ENCODE measurements around the gene WASF2. TPM values are rescaled to one million over a fixed set of nuclear protein-coding genes. Genes with fewer than 3 reads are reported as not detected.
A peak's percentile ranks its signal among the peaks of the same experiment; 100 is the strongest.
"Not testable (repeated sequence)": the region's sequence is repeated elsewhere in the genome, so short reads cannot be mapped to it uniquely, and the experiment has no call there.

Gene WASF2
- total RNA-seq, 2 donors from 2014 or later = 42.0 to 63.6 TPM

DNA sequence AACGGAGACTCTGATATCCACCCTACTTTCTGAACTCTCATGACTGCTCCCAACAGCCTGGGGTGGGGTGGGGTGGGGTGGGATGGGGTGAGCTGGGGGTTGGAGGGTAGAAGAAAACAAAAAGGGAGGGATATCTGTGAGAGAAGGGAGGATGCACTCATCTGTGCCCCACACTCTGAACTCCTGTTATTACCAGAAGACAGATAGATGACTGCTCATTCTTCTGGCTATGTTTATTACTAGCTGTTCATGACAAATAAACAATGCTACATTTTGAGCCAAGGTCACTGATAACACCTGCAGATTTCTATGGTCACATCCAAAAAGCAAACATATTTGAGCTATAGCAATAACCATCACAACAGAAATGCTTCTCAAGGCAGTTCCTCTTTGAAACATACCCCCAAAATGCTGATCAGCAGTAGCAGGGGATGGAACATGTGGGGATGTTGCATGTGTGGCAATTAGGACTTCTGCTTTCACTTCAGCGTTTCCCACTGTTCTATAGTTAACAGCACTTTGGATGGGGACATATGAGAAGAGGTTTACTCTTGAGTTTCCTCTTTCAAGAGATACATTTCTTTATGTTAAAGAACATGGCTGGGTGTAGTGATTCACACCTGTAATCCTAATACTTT lies 54.3 kb downstream of the WASF2 start:
- TF ChIP-seq POLR2A (IDR thresholded peaks at IDR 0.05) = no peak
- no peak overlapping the region for H3K4me3 ChIP-seq
- intact Hi-C loops (cut with DNase I) = no loop called here
- H3K36me3 ChIP-seq = no peaks in the 10 kb centered on the region
- peaks cover 14% of the 10 kb centered on the region for H3K4me1 ChIP-seq (replicated peaks)
- H3K27me3 ChIP-seq (replicated peaks; ENCODE audit: insufficient read depth) = no peaks in the 10 kb centered on the region
- H3K9me3 ChIP-seq = no peaks in the 10 kb centered on the region
- DNase-seq (ENCODE audit: low spot score) = no peak
- peak overlapping the region; percentile 60 to 72 for H3K27ac ChIP-seq
- 56% methylated on average over 2 of the region's 2 CpGs for WGBS

DNA sequence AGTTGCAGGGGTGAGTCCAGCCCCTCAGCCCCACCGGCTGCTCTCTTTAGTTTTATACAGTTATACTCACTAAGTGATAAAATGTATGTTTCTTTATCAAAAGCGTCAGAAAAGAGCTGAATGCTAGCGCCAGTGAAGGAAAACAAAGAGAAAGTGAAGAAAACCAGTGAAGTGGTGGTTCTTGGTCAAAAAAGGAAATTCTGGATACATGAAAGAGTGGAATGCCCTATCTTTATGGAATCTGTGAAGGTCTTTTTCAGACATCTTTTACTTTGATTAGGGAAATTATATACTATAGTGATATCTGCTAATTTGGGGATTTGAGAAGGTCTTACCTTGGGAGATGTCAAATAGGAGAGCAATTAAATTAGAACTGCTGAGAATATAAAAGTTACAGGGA lies 56.3 kb downstream of the WASF2 start:
- WGBS = 92% methylated on average over 3 of the region's 3 CpGs
- intact Hi-C loops (cut with DNase I) = no loop called here
- no peak overlapping the region for H3K27ac ChIP-seq
- no peak overlapping the region for H3K4me3 ChIP-seq
- peaks cover 11% of the 10 kb centered on the region for H3K4me1 ChIP-seq (replicated peaks)
- no peaks in the 10 kb centered on the region for H3K36me3 ChIP-seq
- DNase-seq (ENCODE audit: low spot score) = no peak
- TF ChIP-seq POLR2A (IDR thresholded peaks at IDR 0.05) (no peak), POLR2AphosphoS5 (IDR thresholded peaks at IDR 0.05) (no peak)
- TF ChIP-seq, protein P1, sequence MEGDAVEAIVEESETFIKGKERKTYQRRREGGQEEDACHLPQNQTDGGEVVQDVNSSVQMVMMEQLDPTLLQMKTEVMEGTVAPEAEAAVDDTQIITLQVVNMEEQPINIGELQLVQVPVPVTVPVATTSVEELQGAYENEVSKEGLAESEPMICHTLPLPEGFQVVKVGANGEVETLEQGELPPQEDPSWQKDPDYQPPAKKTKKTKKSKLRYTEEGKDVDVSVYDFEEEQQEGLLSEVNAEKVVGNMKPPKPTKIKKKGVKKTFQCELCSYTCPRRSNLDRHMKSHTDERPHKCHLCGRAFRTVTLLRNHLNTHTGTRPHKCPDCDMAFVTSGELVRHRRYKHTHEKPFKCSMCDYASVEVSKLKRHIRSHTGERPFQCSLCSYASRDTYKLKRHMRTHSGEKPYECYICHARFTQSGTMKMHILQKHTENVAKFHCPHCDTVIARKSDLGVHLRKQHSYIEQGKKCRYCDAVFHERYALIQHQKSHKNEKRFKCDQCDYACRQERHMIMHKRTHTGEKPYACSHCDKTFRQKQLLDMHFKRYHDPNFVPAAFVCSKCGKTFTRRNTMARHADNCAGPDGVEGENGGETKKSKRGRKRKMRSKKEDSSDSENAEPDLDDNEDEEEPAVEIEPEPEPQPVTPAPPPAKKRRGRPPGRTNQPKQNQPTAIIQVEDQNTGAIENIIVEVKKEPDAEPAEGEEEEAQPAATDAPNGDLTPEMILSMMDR (IDR thresholded peaks at IDR 0.05) = no peak
- H3K27me3 ChIP-seq (replicated peaks; ENCODE audit: insufficient read depth) = no peaks in the 10 kb centered on the region
- no peaks in the 10 kb centered on the region for H3K9me3 ChIP-seq

DNA sequence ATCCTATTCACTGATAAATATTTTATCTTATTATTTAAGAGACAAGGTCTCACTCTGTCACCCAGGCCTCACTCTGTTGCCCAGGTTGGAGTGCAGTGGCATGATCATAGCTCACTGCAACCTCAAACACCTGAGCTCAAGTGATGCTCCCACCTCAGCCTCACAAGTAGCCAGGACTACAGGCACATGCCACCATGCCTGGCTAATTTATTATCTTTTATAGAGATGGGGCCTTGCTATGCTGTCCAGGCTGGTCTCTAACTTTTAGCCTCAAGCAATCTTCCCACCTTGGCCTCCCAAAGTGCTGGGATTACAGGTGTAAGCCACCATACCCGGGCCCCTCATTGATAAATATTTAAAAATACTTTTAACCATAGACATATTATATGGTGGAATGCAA lies 57.2 kb downstream of the WASF2 start:
- WGBS = 88% methylated on average over 1 of the region's 1 CpG
- H3K27ac ChIP-seq; H3K36me3 ChIP-seq; intact Hi-C loops (cut with DNase I); DNase-seq (ENCODE audit: low spot score); H3K27me3 ChIP-seq (replicated peaks; ENCODE audit: insufficient read depth); H3K4me3 ChIP-seq; H3K9me3 ChIP-seq: not testable (repeated sequence)
- peaks cover 16% of the 10 kb centered on the region for H3K4me1 ChIP-seq (replicated peaks)

DNA sequence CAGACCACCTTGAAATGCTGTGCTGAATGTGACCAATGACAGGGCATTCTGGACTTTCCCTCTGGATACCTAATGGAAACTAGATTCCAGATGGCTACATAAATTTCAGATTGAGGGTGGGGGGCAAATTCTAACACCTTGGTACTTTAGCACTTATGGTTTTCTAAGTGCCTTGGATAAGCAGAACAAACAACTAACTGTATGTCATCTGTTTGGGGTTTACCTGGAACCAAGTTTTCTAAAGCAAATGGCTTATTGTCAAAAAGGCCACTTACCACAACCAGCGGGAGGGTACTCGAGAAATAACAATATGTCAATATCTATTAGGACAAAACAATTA lies 58.4 kb downstream of the WASF2 start:
- WGBS = 89% methylated on average over 2 of the region's 2 CpGs
- intact Hi-C loops (cut with DNase I) = loop anchor here (2.0 kb wide), 1 partner anchor 57 kb away; no protein-coding TSS in a partner anchor

DNA sequence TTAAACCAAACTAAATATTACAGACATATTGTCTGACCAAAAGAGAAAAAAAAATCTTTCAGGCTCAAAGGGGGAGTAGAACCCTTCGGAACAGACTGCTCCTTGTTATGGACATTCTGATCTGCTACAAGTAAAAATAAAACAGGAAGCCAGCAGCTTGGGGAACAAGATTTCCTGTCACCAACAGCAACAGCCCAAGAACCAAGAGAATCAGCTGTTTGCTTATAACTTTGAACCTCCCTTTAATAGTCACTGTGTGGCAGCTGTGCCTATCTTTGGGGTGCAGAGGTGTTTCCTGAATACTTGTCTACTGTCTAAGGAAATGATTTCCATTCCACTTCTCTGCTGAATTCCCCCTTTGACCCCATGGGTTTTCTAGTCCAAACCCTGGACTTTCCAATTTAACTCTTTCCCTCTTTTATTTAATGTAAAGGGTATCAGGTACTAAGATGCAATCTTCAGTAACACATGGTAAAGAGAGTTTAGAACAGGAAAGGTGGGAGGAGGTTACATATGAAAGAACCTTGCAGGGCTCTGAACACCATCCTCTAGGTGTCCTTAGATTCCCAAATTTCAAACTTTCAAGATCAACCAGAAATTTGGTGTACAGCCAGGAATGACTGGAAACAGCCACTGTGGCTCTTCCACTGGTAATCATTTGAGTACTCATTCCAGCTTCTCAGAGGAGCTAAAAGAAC lies 58.9 kb downstream of the WASF2 start:
- Histone ChIP-seq H3K4me1 (replicated peaks) (peaks cover 14% of the 10 kb centered on the region), H3K27ac (peak overlapping the region; percentile 48 to 56), H3K27me3 (replicated peaks; ENCODE audit: insufficient read depth) (no peaks in the 10 kb centered on the region), H3K36me3 (peaks cover 0 to 11% of the 10 kb centered on the region in 2 donors), H3K4me3 (no peak overlapping the region), H3K9me3 (no peaks in the 10 kb centered on the region)
- DNase-seq (ENCODE audit: low spot score) = peak; percentile 23
- TF ChIP-seq POLR2AphosphoS5 (IDR thresholded peaks at IDR 0.05) = peak; percentile 64
- TF ChIP-seq, protein P1 (IDR thresholded peaks at IDR 0.05) = no peak
- TF ChIP-seq POLR2A (IDR thresholded peaks at IDR 0.05) = no peak
- 22% methylated on average over 1 of the region's 1 CpG for WGBS
- intact Hi-C loops (cut with DNase I) = loop anchor here (2.0 kb wide), 1 partner anchor 58 kb away; no protein-coding TSS in a partner anchor

More for the DNA sequence above, 58.4 kb downstream of the WASF2 start:
- H3K4me1 ChIP-seq (replicated peaks) = peaks cover 17% of the 10 kb centered on the region
- H3K4me3 ChIP-seq = no peak overlapping the region
- peak overlapping the region; percentile 29 to 56 for H3K27ac ChIP-seq
- H3K9me3 ChIP-seq = no peaks in the 10 kb centered on the region
- DNase-seq (ENCODE audit: low spot score) = no peak
- H3K36me3 ChIP-seq = peaks cover 0 to 8% of the 10 kb centered on the region in 2 donors
- no peaks in the 10 kb centered on the region for H3K27me3 ChIP-seq (replicated peaks; ENCODE audit: insufficient read depth)
- TF ChIP-seq POLR2AphosphoS5 (IDR thresholded peaks at IDR 0.05) (no peak), POLR2A (IDR thresholded peaks at IDR 0.05) (no peak)
- TF ChIP-seq, protein P1 (IDR thresholded peaks at IDR 0.05) = no peak
